Adrenal gland (tissue), 12 donors: ENCODE measurements around the gene CKAP5. TPM values are rescaled to one million over a fixed set of nuclear protein-coding genes. Genes with fewer than 3 reads are reported as not detected.

Experiments used
- DNase-seq, 7 donors: peaks; one replicate each; pipeline ENCODE4 v3.0.0-alpha.2; 2019 to 2020
- H3K27ac ChIP-seq, 5 donors: fragments of 200-600 bp; sonication (generic) in 4 of 5; 1 replicate in 3 of 5; 2 replicates in 2 of 5; pipeline versions ENCODE4 v1.5.1 to v1.8.0; 2016 to 2020; ENCODE audit warnings: mild to moderate bottlenecking in 1 of 5
- H3K27me3 ChIP-seq: fragments of 200-600 bp; 2 replicates; pipeline ENCODE4 v1.8.0; 2021
- H3K36me3 ChIP-seq, 2 donors: fragments of 200-600 bp; replicated peaks in 1 of 2; 1 replicate in 1 of 2; 2 replicates in 1 of 2; pipeline versions ENCODE4 v1.5.1 to v1.8.0; 2018 to 2022
- H3K4me1 ChIP-seq, 2 donors: fragments of 200-600 bp; replicated peaks in 1 of 2; 1 replicate in 1 of 2; 2 replicates in 1 of 2; pipeline versions ENCODE4 v1.5.1 to v1.8.0; 2018 to 2021
- H3K4me3 ChIP-seq, 4 donors: fragments of 200-600 bp; sonication (generic) in 3 of 4; one replicate each; pipeline ENCODE4 v1.5.1; 2016 to 2018
- H3K9me3 ChIP-seq, 3 donors: fragments of 200-600 bp; sonication (generic) in 1 of 3; replicated peaks in 1 of 3; 1 replicate in 2 of 3; 2 replicates in 1 of 3; pipeline versions ENCODE4 v1.5.1 to v1.8.0; 2016 to 2021
- CTCF ChIP-seq, 6 experiments: fragments of 450-650 bp in 4 of 6; fragments of 200-600 bp in 2 of 6; sonication (generic) in 1 of 6; IDR thresholded peaks; 1 replicate in 5 of 6; 2 replicates in 1 of 6; pipeline versions ENCODE4 v1.5.1 to v1.8.0; 2016 to 2021; ENCODE audit warnings: antibody characterized with exemption in 6 of 6, mild to moderate bottlenecking in 2 of 6, moderate library complexity in 1 of 6
- POLR2A ChIP-seq, 2 donors: fragments of 450-650 bp; IDR thresholded peaks; one replicate each; pipeline ENCODE4 v1.6.1; 2017; ENCODE audit warnings: antibody characterized with exemption in 2 of 2, mild to moderate bottlenecking in 2 of 2, moderate library complexity in 1 of 2
- WGBS, 4 donors: extraction: QIAGEN DNeasy Blood & Tissue Kit in 2 of 4; methylation state at CpG; one replicate each; pipeline versions ENCODE4 v1.1.5 to v1.1.7; 2013 to 2017; 5-methylcytosine and 5-hydroxymethylcytosine counted together
- intact Hi-C, 2 donors: fragments of 100-400 bp; cut with DNase I; formaldehyde crosslinking; loops; one replicate each; pipeline versions ENCODE4 v1.14.1 to v1.15.0; 2022 to 2023
- polyA plus RNA-seq, 3 donors: library from polyadenylated mRNA; stranded (reverse); fragments of 200-250 nt in 2 of 3; fragments of 350-450 nt in 1 of 3; fragmentation: Illumina TruSeq in 1 of 3; extraction: RNeasy Lipid Tissue Mini Kit (QIAGEN cat#74804) in 1 of 3; gene quantifications; one replicate each; pipeline ENCODE4 v1.2.3, GENCODE V29; 2013 to 2014
- total RNA-seq, 9 donors: library from RNA; depleted of rRNA in 4 of 9; stranded (reverse); fragments of >200 nt in 4 of 9; fragments of 120-200 nt in 1 of 9; fragmentation: NEBNext Ultra II Directional in 1 of 9; extraction: Animal tissue kit (Norgen Biotek cat#: 25700) in 1 of 9; gene quantifications; one replicate each; pipeline versions ENCODE4 v1.1.0 to v1.2.4, GENCODE V29; 2013 to 2023
- donor health status: healthy with polysubstance abuse.
- donor health status: Bipolar disorder and iron deficiency.
- donor health status: DM: yes; HTN: yes; CAD: no.
- donor health status: DM: no; HTN: no; CAD: no.
- donor health status: DM: no; HTN: no; CAD: no.
- donor health status: DM: yes; HTN: yes; CAD: no.

Gene CKAP5
- total and polyA plus RNA-seq, 12 donors: 18.0 to 174 (median 97.6) TPM

- TF ChIP-seq POLR2A (IDR thresholded peaks at IDR 0.05): no peak
- no peak for TF ChIP-seq CTCF (IDR thresholded peaks at IDR 0.05)
- Histone ChIP-seq H3K27ac (no peak overlapping the region), H3K36me3 (no peaks in the 10 kb centered on the region), H3K27me3 (no peaks in the 10 kb centered on the region), H3K9me3 (no peaks in the 10 kb centered on the region), H3K4me3 (no peak overlapping the region), H3K4me1 (peaks cover 0 to 7% of the 10 kb centered on the region in 2 donors)
- DNase-seq: no peak
- intact Hi-C loops: no loop called here
- 93 to 98% (median 96%) methylated on average over 5 to 6 of the region's 6 CpGs for WGBS, 4 donors
Measured at GRCh38 chr11:46838501-46838900, 7.6 kb downstream of the CKAP5 start.

DNA sequence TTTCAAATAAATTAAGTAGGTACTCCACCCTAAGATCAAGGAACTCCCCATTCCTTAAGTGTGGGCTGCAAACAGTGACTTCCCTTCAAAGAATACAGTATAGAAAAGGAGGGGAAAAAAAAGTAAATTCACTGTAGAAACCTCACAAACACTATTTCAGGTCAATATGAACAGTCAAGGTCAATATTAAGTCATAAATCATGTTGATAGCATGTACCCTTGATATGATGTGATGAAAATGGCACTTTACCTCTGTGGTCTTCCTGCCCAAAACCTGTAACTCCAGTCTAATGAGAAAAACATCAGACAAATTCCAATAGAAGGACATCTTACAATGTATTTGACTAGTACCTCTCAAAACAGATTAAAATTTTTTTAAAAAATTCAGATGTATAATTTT, 8.2 kb downstream of the CKAP5 start:
- Histone ChIP-seq H3K9me3 (no peaks in the 10 kb centered on the region), H3K36me3 (no peaks in the 10 kb centered on the region), H3K4me1 (peaks cover 0 to 7% of the 10 kb centered on the region in 2 donors), H3K27me3 (no peaks in the 10 kb centered on the region), H3K27ac (no peak overlapping the region), H3K4me3 (no peak overlapping the region)
- no peak for TF ChIP-seq POLR2A (IDR thresholded peaks at IDR 0.05)
- no peak for TF ChIP-seq CTCF (IDR thresholded peaks at IDR 0.05)
- no peak for DNase-seq
- intact Hi-C loops: no loop called here

- Histone ChIP-seq H3K4me3 (no peak overlapping the region), H3K4me1 (peaks cover 0 to 7% of the 10 kb centered on the region in 2 donors), H3K27ac (no peak overlapping the region), H3K9me3 (no peaks in the 10 kb centered on the region), H3K36me3 (no peaks in the 10 kb centered on the region), H3K27me3 (no peaks in the 10 kb centered on the region)
- intact Hi-C loops: no loop called here
- no peak for TF ChIP-seq POLR2A (IDR thresholded peaks at IDR 0.05)
- no peak for TF ChIP-seq CTCF (IDR thresholded peaks at IDR 0.05)
- DNase-seq: no peak
Measured at GRCh38 chr11:46836870-46837269, 9.2 kb downstream of the CKAP5 start.

GRCh38 chr11:46836431-46836830, 9.6 kb downstream of the CKAP5 start:
- intact Hi-C loops: no loop called here
- TF ChIP-seq CTCF (IDR thresholded peaks at IDR 0.05) (no peak), POLR2A (IDR thresholded peaks at IDR 0.05) (no peak)
- Histone ChIP-seq H3K27ac (no peak overlapping the region), H3K4me3 (no peak overlapping the region), H3K4me1 (peaks cover 0 to 7% of the 10 kb centered on the region in 2 donors), H3K9me3 (no peaks in the 10 kb centered on the region), H3K27me3 (no peaks in the 10 kb centered on the region), H3K36me3 (no peaks in the 10 kb centered on the region)
- WGBS, 4 donors: 88 to 100% (median 95%) methylated on average over 1 of the region's 1 CpG
- DNase-seq: no peak
